GM23338 (cell line): Measurements from ENCODE around the gene CASR. TPM values are rescaled to one million over a fixed set of nuclear protein-coding genes. Genes with fewer than 3 reads are reported as not detected.

ENCODE experiments used
- ATAC-seq: fragments of 200-7000 bp; cut with Tn5 transposase; 3 replicates; pipeline ENCODE4 v1.9.1; 2020
- DNase-seq: peaks from one replicate; pipeline ENCODE4 v3.0.0-alpha.2; 2015; ENCODE audit warnings: low spot score
- H2AFZ ChIP-seq: fragments of 200-600 bp; sonication (generic); 2 replicates; pipeline ENCODE4 v1.8.0; 2016; ENCODE audit warnings: antibody characterized with exemption, mild to moderate bottlenecking, moderate library complexity
- H3F3A ChIP-seq: fragments of 200-600 bp; sonication (generic); replicated peaks from 2 replicates; pipeline ENCODE4 v1.8.0; 2017; ENCODE audit warnings: antibody characterized with exemption, mixed run types, low read depth
- H3K27ac ChIP-seq: fragments of 200-600 bp; sonication (generic); 2 replicates; pipeline ENCODE4 v1.6.1; 2016; ENCODE audit warnings: low read depth
- H3K27me3 ChIP-seq: fragments of 200-600 bp; sonication (generic); 2 replicates; pipeline ENCODE4 v1.8.0; 2016; ENCODE audit warnings: mild to moderate bottlenecking, mixed run types, moderate library complexity; ENCODE audit not compliant: insufficient read depth
- H3K36me3 ChIP-seq: fragments of 200-600 bp; sonication (generic); 2 replicates; pipeline ENCODE4 v1.8.0; 2016; ENCODE audit warnings: mild to moderate bottlenecking; ENCODE audit not compliant: insufficient read depth
- H3K4me1 ChIP-seq: fragments of 200-600 bp; sonication (generic); 2 replicates; pipeline ENCODE4 v1.8.0; 2016; ENCODE audit warnings: mild to moderate bottlenecking, moderate library complexity; ENCODE audit not compliant: insufficient read depth
- H3K4me2 ChIP-seq: fragments of 200-600 bp; sonication (generic); 2 replicates; pipeline ENCODE4 v1.7.1; 2017; ENCODE audit warnings: mixed run types
- H3K4me3 ChIP-seq: fragments of 200-600 bp; sonication (generic); 2 replicates; pipeline ENCODE4 v1.6.1; 2016; ENCODE audit warnings: mixed run types
- H3K79me2 ChIP-seq: fragments of 200-600 bp; sonication (generic); replicated peaks from 2 replicates; pipeline ENCODE4 v1.8.0; 2017; ENCODE audit warnings: mild to moderate bottlenecking; ENCODE audit not compliant: insufficient read depth
- H3K9me2 ChIP-seq: fragments of 200-600 bp; sonication (generic); 2 replicates; pipeline ENCODE4 v1.8.0; 2017; ENCODE audit not compliant: insufficient read depth
- H4K20me1 ChIP-seq: fragments of 200-600 bp; sonication (generic); replicated peaks from 2 replicates; pipeline ENCODE4 v1.8.0; 2017; ENCODE audit warnings: mild to moderate bottlenecking; ENCODE audit not compliant: insufficient read depth
- H3K27ac Mint-ChIP-seq: 2 replicates; pipeline ENCODE4 v1.8.0; 2020; ENCODE audit warnings: inconsistent platforms, mild to moderate bottlenecking, moderate library complexity, mixed read lengths
- H3K27me3 Mint-ChIP-seq: 3 replicates; pipeline ENCODE4 v1.8.0; 2022; ENCODE audit warnings: low read depth, mild to moderate bottlenecking, moderate library complexity, mixed read lengths, inconsistent platforms; ENCODE audit not compliant: insufficient read depth, poor library complexity
- H3K36me3 Mint-ChIP-seq: 3 replicates; pipeline ENCODE4 v1.8.0; 2021; ENCODE audit warnings: low read depth, mild to moderate bottlenecking, inconsistent platforms, moderate library complexity, mixed read lengths
- H3K4me1 Mint-ChIP-seq: 3 replicates; pipeline ENCODE4 v1.8.0; 2020; ENCODE audit warnings: mild to moderate bottlenecking, inconsistent platforms, mixed read lengths
- H3K4me3 Mint-ChIP-seq: 3 replicates; pipeline ENCODE4 v1.8.0; 2021; ENCODE audit warnings: moderate library complexity, mild to moderate bottlenecking, inconsistent platforms, mixed read lengths
- H3K9me3 Mint-ChIP-seq: 3 replicates; pipeline ENCODE4 v1.8.0; 2020; ENCODE audit warnings: moderate library complexity, mild to moderate bottlenecking, inconsistent platforms, mixed read lengths
- EZH2phosphoT487 ChIP-seq: fragments of 200-600 bp; sonication (generic); IDR thresholded peaks from one replicate; pipeline ENCODE4 v1.8.1; 2018; ENCODE audit warnings: antibody characterized with exemption; ENCODE audit not compliant: unreplicated experiment
- JUNB ChIP-seq: IDR thresholded peaks from one replicate; pipeline ENCODE4 v1.6.1; 2016; ENCODE audit warnings: antibody characterized with exemption; ENCODE audit not compliant: unreplicated experiment
- STAT1 ChIP-seq: IDR thresholded peaks from one replicate; pipeline ENCODE4 v1.6.1; 2016; ENCODE audit warnings: antibody characterized with exemption; ENCODE audit not compliant: unreplicated experiment
- ZNF114 ChIP-seq: fragments of 250-450 bp; sonication (Bioruptor Pico); IDR thresholded peaks from 2 replicates; pipeline ENCODE4 v1.5.0; 2020; ENCODE audit warnings: mild to moderate bottlenecking, moderate library complexity
- ZNF331 ChIP-seq: fragments of 250-450 bp; sonication (Bioruptor Pico); IDR thresholded peaks from 2 replicates; pipeline ENCODE4 v1.5.0; 2020; ENCODE audit warnings: low read depth, mild to moderate bottlenecking, moderate library complexity
- polyA plus RNA-seq: library from polyadenylated mRNA; unstranded; fragments of >200 nt; fragmentation: Nextera tagmentation; extraction: Ambion mirVana; gene quantifications from 2 replicates; pipeline ENCODE4 v1.2.1, GENCODE V29; 2016
- total RNA-seq: library from RNA; depleted of rRNA; stranded (reverse); fragments of >200 nt; shearing (Covaris generic); gene quantifications from 2 replicates; pipeline ENCODE4 v1.2.3, GENCODE V29; 2014
- TF ChIP-seq, protein P1 (sequence below), 2 experiments: fragments of 200-600 bp in 1 of 2; sonication (generic) in 1 of 2; conservative IDR thresholded peaks; 2 replicates each; pipeline versions ENCODE4 v1.5.1 to v1.6.1; 2016 to 2017; ENCODE audit warnings: antibody characterized with exemption in 2 of 2, low read depth in 2 of 2, mild to moderate bottlenecking in 2 of 2, moderate library complexity in 1 of 2
- TF ChIP-seq, protein P2 (sequence below): IDR thresholded peaks from 2 replicates; pipeline ENCODE4 v1.6.1; 2016; ENCODE audit warnings: antibody characterized with exemption
- TF ChIP-seq, protein P3 (sequence below): IDR thresholded peaks from one replicate; pipeline ENCODE4 v1.6.1; 2018; ENCODE audit warnings: antibody characterized with exemption; ENCODE audit not compliant: unreplicated experiment

CASR gene
- total and polyA plus RNA-seq, 2 experiments from 2014 or later: 0.08 to 0.56 TPM

DNA sequence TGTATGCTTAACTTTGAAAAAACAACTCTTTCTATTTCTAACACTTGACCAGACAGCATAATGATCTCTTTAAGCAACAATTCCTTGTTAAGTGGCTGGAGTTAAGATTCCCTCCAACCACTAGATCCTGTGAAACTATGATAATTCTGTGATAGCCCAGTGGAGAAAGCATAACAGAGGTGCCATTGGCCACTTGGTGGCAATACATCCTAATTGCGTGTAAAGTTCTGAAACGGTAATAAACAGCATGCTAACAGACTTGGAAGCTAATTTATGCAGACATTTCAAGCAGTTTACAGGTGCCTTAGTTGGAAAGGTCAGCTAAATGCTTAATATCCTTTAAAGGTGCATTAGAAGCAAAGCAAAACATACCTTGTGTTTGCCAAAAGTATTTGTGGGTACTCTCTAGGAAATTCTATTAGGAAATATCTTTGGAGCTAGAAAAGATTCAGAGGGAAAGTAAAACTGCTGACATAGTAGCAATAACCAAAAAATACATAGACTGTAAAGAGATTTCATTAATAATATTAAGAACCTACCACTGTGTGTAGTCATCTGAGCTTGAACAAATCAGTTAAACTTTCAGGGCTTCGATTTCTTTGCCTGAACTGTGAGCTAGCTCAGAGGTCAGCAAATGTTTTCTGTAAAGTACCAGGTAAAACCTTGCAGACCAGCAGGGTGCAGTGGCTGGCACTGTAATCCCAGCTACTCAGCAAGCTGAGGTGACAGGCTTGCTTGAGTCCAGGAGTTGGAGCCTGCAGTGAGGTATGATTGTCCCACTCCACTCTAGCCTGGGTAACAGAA, 122.6 kb downstream of the CASR start:
- Mint-ChIP-seq H3K4me3 (no peak overlapping the region), H3K9me3 (no peaks in the 10 kb centered on the region), H3K27ac (no peak overlapping the region), H3K27me3 (no peaks in the 10 kb centered on the region), H3K36me3 (no peaks in the 10 kb centered on the region), H3K4me1 (no peaks in the 10 kb centered on the region)
- no peaks in the 10 kb centered on the region for H4K20me1 ChIP-seq
- no peaks in the 10 kb centered on the region for H3K9me2 ChIP-seq
- no peaks in the 10 kb centered on the region for H3F3A ChIP-seq
- H3K4me2 ChIP-seq: no peak overlapping the region
- DNase-seq (peak; percentile 66), ATAC-seq (peak; percentile 94)
- no peak overlapping the region for H3K27ac ChIP-seq
- H3K27me3 ChIP-seq: no peaks in the 10 kb centered on the region
- no peaks in the 10 kb centered on the region for H3K79me2 ChIP-seq
- TF ChIP-seq EZH2phosphoT487: no peak
- TF ChIP-seq, protein P1, sequence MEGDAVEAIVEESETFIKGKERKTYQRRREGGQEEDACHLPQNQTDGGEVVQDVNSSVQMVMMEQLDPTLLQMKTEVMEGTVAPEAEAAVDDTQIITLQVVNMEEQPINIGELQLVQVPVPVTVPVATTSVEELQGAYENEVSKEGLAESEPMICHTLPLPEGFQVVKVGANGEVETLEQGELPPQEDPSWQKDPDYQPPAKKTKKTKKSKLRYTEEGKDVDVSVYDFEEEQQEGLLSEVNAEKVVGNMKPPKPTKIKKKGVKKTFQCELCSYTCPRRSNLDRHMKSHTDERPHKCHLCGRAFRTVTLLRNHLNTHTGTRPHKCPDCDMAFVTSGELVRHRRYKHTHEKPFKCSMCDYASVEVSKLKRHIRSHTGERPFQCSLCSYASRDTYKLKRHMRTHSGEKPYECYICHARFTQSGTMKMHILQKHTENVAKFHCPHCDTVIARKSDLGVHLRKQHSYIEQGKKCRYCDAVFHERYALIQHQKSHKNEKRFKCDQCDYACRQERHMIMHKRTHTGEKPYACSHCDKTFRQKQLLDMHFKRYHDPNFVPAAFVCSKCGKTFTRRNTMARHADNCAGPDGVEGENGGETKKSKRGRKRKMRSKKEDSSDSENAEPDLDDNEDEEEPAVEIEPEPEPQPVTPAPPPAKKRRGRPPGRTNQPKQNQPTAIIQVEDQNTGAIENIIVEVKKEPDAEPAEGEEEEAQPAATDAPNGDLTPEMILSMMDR (conservative IDR thresholded peaks at IDR 0.05; ENCODE audit: low read depth in 2 of 2): peak; percentile 24 to 51; a peak in 3 of 4 replicates
- H3K4me1 ChIP-seq: no peaks in the 10 kb centered on the region
- no peak overlapping the region for H3K4me3 ChIP-seq
- no peaks in the 10 kb centered on the region for H3K36me3 ChIP-seq
- H2AFZ ChIP-seq: no peak overlapping the region; the same call in 1 of the 2 replicates

DNA sequence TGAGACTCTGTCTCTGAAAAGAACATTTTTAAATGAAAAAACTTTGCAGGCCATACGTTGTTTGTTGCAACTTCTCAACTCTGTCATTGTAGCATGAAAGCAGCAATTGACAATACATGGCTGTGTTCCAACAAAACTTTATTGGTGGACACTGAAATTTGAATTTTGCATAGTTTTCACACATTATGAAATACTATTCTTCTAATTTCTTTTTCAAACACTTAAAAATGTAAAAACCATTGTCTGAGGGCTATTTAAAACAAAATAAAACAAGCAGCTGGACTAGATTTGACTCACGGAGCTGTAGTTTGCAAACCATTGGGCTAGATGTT, 123.1 kb downstream of the CASR start:
- Histone ChIP-seq H3K79me2 (no peaks in the 10 kb centered on the region), H3F3A (no peaks in the 10 kb centered on the region), H3K4me3 (no peak overlapping the region), H3K27me3 (no peaks in the 10 kb centered on the region), H3K4me2 (no peak overlapping the region), H3K36me3 (no peaks in the 10 kb centered on the region), H3K27ac (no peak overlapping the region), H4K20me1 (no peaks in the 10 kb centered on the region), H2AFZ (no peak overlapping the region), H3K9me2 (no peaks in the 10 kb centered on the region), H3K4me1 (no peaks in the 10 kb centered on the region)
- TF ChIP-seq STAT1 (no peak), ZNF114 (no peak), JUNB (no peak)
- TF ChIP-seq, protein P2, sequence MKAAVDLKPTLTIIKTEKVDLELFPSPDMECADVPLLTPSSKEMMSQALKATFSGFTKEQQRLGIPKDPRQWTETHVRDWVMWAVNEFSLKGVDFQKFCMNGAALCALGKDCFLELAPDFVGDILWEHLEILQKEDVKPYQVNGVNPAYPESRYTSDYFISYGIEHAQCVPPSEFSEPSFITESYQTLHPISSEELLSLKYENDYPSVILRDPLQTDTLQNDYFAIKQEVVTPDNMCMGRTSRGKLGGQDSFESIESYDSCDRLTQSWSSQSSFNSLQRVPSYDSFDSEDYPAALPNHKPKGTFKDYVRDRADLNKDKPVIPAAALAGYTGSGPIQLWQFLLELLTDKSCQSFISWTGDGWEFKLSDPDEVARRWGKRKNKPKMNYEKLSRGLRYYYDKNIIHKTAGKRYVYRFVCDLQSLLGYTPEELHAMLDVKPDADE: no peak
- Mint-ChIP-seq H3K9me3 (no peaks in the 10 kb centered on the region), H3K4me3 (no peak overlapping the region), H3K27ac (no peak overlapping the region), H3K4me1 (no peaks in the 10 kb centered on the region), H3K36me3 (no peaks in the 10 kb centered on the region), H3K27me3 (no peaks in the 10 kb centered on the region)
- ATAC-seq (no peak), DNase-seq (no peak)

DNA sequence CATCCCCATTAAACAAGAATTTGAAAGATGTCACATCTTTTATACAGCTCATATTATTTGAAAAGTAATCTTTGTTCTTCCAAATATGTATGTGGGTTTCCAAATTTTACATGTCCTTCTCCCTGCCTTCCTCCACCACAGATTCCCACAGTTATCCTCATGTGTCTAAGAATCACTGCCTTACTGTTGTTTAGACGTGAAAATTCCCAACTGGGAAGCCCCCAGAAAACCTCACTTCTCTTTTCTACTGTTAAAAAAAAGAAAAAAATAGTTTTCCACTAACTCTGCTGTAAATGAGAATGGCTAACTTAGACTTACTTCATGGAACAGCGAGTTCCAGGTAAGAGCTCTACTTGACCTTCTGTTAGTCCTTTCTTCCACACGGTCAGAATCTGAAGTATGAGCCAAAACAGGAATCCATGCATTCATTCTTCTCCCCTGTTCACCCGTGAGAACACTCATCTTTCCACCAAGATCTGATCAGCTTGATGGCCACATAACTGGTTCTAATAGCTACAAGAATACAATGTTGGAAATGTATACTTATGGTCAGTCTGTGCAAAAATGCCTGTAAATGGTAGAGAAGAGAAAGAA, 123.7 kb downstream of the CASR start:
- Mint-ChIP-seq H3K4me3 (no peak overlapping the region), H3K27me3 (no peaks in the 10 kb centered on the region), H3K4me1 (no peaks in the 10 kb centered on the region), H3K9me3 (no peaks in the 10 kb centered on the region), H3K36me3 (no peaks in the 10 kb centered on the region), H3K27ac (no peak overlapping the region)
- ATAC-seq: no peak
- Histone ChIP-seq H3K27me3 (no peaks in the 10 kb centered on the region), H3K79me2 (no peaks in the 10 kb centered on the region), H3F3A (no peaks in the 10 kb centered on the region), H2AFZ (no peak overlapping the region), H3K4me2 (no peak overlapping the region), H4K20me1 (no peaks in the 10 kb centered on the region), H3K9me2 (no peaks in the 10 kb centered on the region), H3K4me3 (no peak overlapping the region), H3K27ac (no peak overlapping the region), H3K36me3 (no peaks in the 10 kb centered on the region), H3K4me1 (no peaks in the 10 kb centered on the region)
- DNase-seq: no peak
- TF ChIP-seq ZNF331 (CRISPR knock-in tag): no peak
- TF ChIP-seq, protein P1 (conservative IDR thresholded peaks at IDR 0.05; ENCODE audit: low read depth in 2 of 2): no peak
- TF ChIP-seq, protein P3, sequence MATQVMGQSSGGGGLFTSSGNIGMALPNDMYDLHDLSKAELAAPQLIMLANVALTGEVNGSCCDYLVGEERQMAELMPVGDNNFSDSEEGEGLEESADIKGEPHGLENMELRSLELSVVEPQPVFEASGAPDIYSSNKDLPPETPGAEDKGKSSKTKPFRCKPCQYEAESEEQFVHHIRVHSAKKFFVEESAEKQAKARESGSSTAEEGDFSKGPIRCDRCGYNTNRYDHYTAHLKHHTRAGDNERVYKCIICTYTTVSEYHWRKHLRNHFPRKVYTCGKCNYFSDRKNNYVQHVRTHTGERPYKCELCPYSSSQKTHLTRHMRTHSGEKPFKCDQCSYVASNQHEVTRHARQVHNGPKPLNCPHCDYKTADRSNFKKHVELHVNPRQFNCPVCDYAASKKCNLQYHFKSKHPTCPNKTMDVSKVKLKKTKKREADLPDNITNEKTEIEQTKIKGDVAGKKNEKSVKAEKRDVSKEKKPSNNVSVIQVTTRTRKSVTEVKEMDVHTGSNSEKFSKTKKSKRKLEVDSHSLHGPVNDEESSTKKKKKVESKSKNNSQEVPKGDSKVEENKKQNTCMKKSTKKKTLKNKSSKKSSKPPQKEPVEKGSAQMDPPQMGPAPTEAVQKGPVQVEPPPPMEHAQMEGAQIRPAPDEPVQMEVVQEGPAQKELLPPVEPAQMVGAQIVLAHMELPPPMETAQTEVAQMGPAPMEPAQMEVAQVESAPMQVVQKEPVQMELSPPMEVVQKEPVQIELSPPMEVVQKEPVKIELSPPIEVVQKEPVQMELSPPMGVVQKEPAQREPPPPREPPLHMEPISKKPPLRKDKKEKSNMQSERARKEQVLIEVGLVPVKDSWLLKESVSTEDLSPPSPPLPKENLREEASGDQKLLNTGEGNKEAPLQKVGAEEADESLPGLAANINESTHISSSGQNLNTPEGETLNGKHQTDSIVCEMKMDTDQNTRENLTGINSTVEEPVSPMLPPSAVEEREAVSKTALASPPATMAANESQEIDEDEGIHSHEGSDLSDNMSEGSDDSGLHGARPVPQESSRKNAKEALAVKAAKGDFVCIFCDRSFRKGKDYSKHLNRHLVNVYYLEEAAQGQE: no peak
